K562 (cell line): ENCODE data around the gene SGMS1. TPM values are rescaled to one million over a fixed set of nuclear protein-coding genes. Genes with fewer than 3 reads are reported as not detected.

ENCODE experiments used
- ATAC-seq: fragments of 200-7000 bp; cut with Tn5 transposase; 3 replicates; pipeline ENCODE4 v1.9.1; 2020; ENCODE audit warnings: moderate library complexity
- BruUV-seq: library from RNA; stranded (reverse); fragments of 400-500 nt; replicated peaks from 2 replicates; lab custom pipeline; 2021; lab: Mats Ljungman, UMichigan
- CTCF ChIA-PET: fragments of 300-600 bp; formaldehyde crosslinking; extraction: SDS; loops from one replicate; lab custom pipeline; 2021; ENCODE audit warnings: low intra/inter-chr PET ratio; lab: Yijun Ruan, JAX
- POLR2A ChIA-PET: fragments of 300-600, 350-650 bp; sonication (Branson Sonifier 250); formaldehyde crosslinking; extraction: SDS; loops from one replicate; lab custom pipeline; 2021; ENCODE audit warnings: antibody characterized with exemption, inconsistent platforms; lab: Yijun Ruan, JAX
- DNase-seq, 4 experiments: peaks; one replicate each; pipeline versions ENCODE4 v3.0.0 to v3.0.0-alpha.2; 2011 to 2018; ENCODE audit warnings: low spot score in 3 of 4, mixed read lengths in 3 of 4; ENCODE audit errors: extremely low read depth in 1 of 4
- FAIRE-seq: peaks from 2 replicates; lab custom pipeline; 2011; peaks lifted over from hg19 to GRCh38; lab: Jason Lieb, UNC
- H2AFZ ChIP-seq: 2 replicates; pipeline ENCODE4 v1.6.0; 2011; ENCODE audit warnings: low read depth, low read length, control low read depth, inconsistent platforms
- H3K27ac ChIP-seq: fragments of 200-600 bp; 3 replicates; pipeline ENCODE4 v1.8.0; 2011; ENCODE audit warnings: low read depth, mild to moderate bottlenecking, control low read depth, inconsistent platforms, low read length, moderate library complexity, mixed read lengths; ENCODE audit errors: extremely low read depth
- H3K27me3 ChIP-seq, 2 experiments: fragments of 300-600 bp in 1 of 2; 2 replicates in 1 of 2; 3 replicates in 1 of 2; pipeline versions ENCODE4 v1.6.0 to v1.8.0; 2011; ENCODE audit warnings: inconsistent platforms in 2 of 2, low read length in 2 of 2, mild to moderate bottlenecking in 1 of 2, mixed read lengths in 1 of 2, moderate library complexity in 1 of 2; ENCODE audit not compliant: control insufficient read depth in 2 of 2, insufficient read depth in 2 of 2
- H3K36me3 ChIP-seq: fragments of 300-600 bp; 3 replicates; pipeline ENCODE4 v1.8.0; 2011; ENCODE audit warnings: mild to moderate bottlenecking, low read length, inconsistent platforms; ENCODE audit not compliant: control insufficient read depth, insufficient read depth
- H3K4me1 ChIP-seq, 2 experiments: fragments of 200-600 bp in 1 of 2; replicated peaks in 1 of 2; 2 replicates in 1 of 2; 3 replicates in 1 of 2; pipeline versions ENCODE4 v1.5.1 to v1.8.0; 2011; ENCODE audit warnings: inconsistent platforms in 2 of 2, low read length in 2 of 2, mild to moderate bottlenecking in 1 of 2, mixed read lengths in 1 of 2, moderate library complexity in 1 of 2; ENCODE audit not compliant: control insufficient read depth in 2 of 2, insufficient read depth in 2 of 2
- H3K4me2 ChIP-seq: 2 replicates; pipeline ENCODE4 v1.6.1; 2011; ENCODE audit warnings: low read length, control low read depth, inconsistent platforms, mixed read lengths; ENCODE audit not compliant: insufficient read depth
- H3K4me3 ChIP-seq: fragments of 200-600 bp; sonication (generic), shearing (Covaris generic); 2 replicates; pipeline ENCODE4 v1.5.1; 2016; ENCODE audit warnings: control low read depth, inconsistent platforms
- H3K79me2 ChIP-seq: fragments of 200-600 bp; 3 replicates; pipeline ENCODE4 v1.8.0; 2011; ENCODE audit warnings: low read length, inconsistent platforms; ENCODE audit not compliant: control insufficient read depth, insufficient read depth
- H3K9ac ChIP-seq, 2 experiments: 2 replicates each; pipeline versions ENCODE4 v1.6.0 to v1.6.1; 2011; ENCODE audit warnings: low read depth in 2 of 2, low read length in 2 of 2, control low read depth in 1 of 2, inconsistent platforms in 1 of 2, mild to moderate bottlenecking in 1 of 2, mixed read lengths in 1 of 2; ENCODE audit not compliant: insufficient read depth in 1 of 2
- H3K9me1 ChIP-seq: one replicate; pipeline ENCODE4 v1.6.0; 2011; ENCODE audit warnings: inconsistent platforms, mild to moderate bottlenecking, low read length, moderate library complexity; ENCODE audit not compliant: control insufficient read depth, insufficient read depth
- H3K9me3 ChIP-seq: replicated peaks from 2 replicates; pipeline ENCODE4 v1.5.1; 2011; ENCODE audit warnings: low read depth, low read length, inconsistent platforms; ENCODE audit not compliant: control insufficient read depth, insufficient read depth
- H4K20me1 ChIP-seq: replicated peaks from 2 replicates; pipeline ENCODE4 v1.6.1; 2011; ENCODE audit warnings: low read length, inconsistent platforms, mixed read lengths; ENCODE audit not compliant: control insufficient read depth, insufficient read depth
- ARNT ChIP-seq, 2 experiments: fragments of 450-650 bp; IDR thresholded peaks; 2 replicates each; pipeline ENCODE4 v1.6.1; 2016; ENCODE audit warnings: mild to moderate bottlenecking in 1 of 2
- DNMT1 ChIP-seq: fragments of 450-650 bp; IDR thresholded peaks from 2 replicates; pipeline ENCODE4 v1.6.1; 2016; ENCODE audit warnings: antibody characterized with exemption, mild to moderate bottlenecking
- E2F8 ChIP-seq: fragments of 450-650 bp; IDR thresholded peaks from 2 replicates; pipeline ENCODE4 v1.7.1; 2018; ENCODE audit warnings: mild to moderate bottlenecking, low read depth; ENCODE audit not compliant: partially characterized antibody
- ELF1 ChIP-seq: fragments of 200-800 bp; sonication (Bioruptor generic); IDR thresholded peaks from 2 replicates; pipeline ENCODE4 v1.6.1; 2016; ENCODE audit warnings: missing genetic modification characterization, missing compliant biosample characterization
- EWSR1 ChIP-seq: fragments of 450-650 bp; IDR thresholded peaks from 2 replicates; pipeline ENCODE4 v1.6.1; 2018; ENCODE audit warnings: borderline replicate concordance, mild to moderate bottlenecking, low read depth, moderate library complexity; ENCODE audit not compliant: partially characterized antibody
- FUS ChIP-seq: fragments of 200-400 bp; formaldehyde crosslinking; optimal IDR thresholded peaks from 2 replicates; pipeline ENCODE3; 2017; ENCODE audit warnings: low read depth, low read length
- GATAD2A ChIP-seq: fragments of 450-650 bp; IDR thresholded peaks from 2 replicates; pipeline ENCODE4 v1.6.1; 2017
- GTF2E2 ChIP-seq: fragments of 200-800 bp; sonication (Bioruptor generic); IDR thresholded peaks from 2 replicates; pipeline ENCODE4 v1.6.1; 2016; ENCODE audit warnings: missing genetic modification characterization, missing compliant biosample characterization
- L3MBTL2 ChIP-seq: fragments of 450-650 bp; IDR thresholded peaks from 2 replicates; pipeline ENCODE4 v1.6.1; 2016; ENCODE audit warnings: mild to moderate bottlenecking, moderate library complexity
- LEF1 ChIP-seq: fragments of 450-650 bp; IDR thresholded peaks from 2 replicates; pipeline ENCODE4 v1.6.1; 2016; ENCODE audit warnings: mild to moderate bottlenecking
- NCOA1 ChIP-seq: fragments of 450-650 bp; IDR thresholded peaks from 2 replicates; pipeline ENCODE4 v1.6.1; 2016; ENCODE audit warnings: low read depth
- NCOA6 ChIP-seq: fragments of 450-650 bp; IDR thresholded peaks from 2 replicates; pipeline ENCODE4 v1.6.1; 2017; ENCODE audit warnings: mild to moderate bottlenecking
- NUFIP1 ChIP-seq: fragments of 450-650 bp; IDR thresholded peaks from 2 replicates; pipeline ENCODE4 v1.6.1; 2018; ENCODE audit not compliant: partially characterized antibody
- POLR2AphosphoS2 ChIP-seq: IDR thresholded peaks from 2 replicates; pipeline ENCODE4 v1.6.1; 2012; ENCODE audit warnings: low read length, improper control_type of control experiment
- TAF9B ChIP-seq: fragments of 450-650 bp; IDR thresholded peaks from 2 replicates; pipeline ENCODE4 v1.6.1; 2018; ENCODE audit warnings: mild to moderate bottlenecking; ENCODE audit not compliant: partially characterized antibody
- ZBTB26 ChIP-seq: fragments of 450-650 bp; formaldehyde crosslinking; IDR thresholded peaks from 2 replicates; pipeline ENCODE4 v1.4.0; 2022; ENCODE audit warnings: missing genetic modification characterization
- ZNF655 ChIP-seq: fragments of 250-450 bp; sonication (Bioruptor Pico); IDR thresholded peaks from 2 replicates; pipeline ENCODE4 v1.5.0; 2021
- WGBS: fragments of 100-300 bp; shearing (Covaris generic); methylation state at CpG from one replicate; pipeline ENCODE4 v1.1.6; 2016; ENCODE audit warnings: low coverage, mixed read lengths; ENCODE audit not compliant: insufficient coverage; ENCODE audit errors: missing lambda C conversion rate; 5-methylcytosine and 5-hydroxymethylcytosine counted together
- in situ Hi-C: fragments of 300-500 bp; cut with MboI; formaldehyde crosslinking; loops from 4 replicates; pipeline ENCODE4 v1.15.0; 2018; ENCODE audit warnings: inconsistent platforms, mixed read lengths
- intact Hi-C: fragments of 100-400 bp; cut with micrococcal nuclease; formaldehyde crosslinking; loops from 2 replicates; pipeline ENCODE4 v1.14.2; 2022
- polyA plus RNA-seq, 8 experiments: library from polyadenylated mRNA; depleted of rRNA in 4 of 8; stranded (reverse) in 5 of 8; unstranded in 3 of 8; fragments of >200 nt; fragmentation: Nextera tagmentation in 2 of 8; fragmentation: Illumina TruSeq in 1 of 8; extraction: Ambion mirVana in 2 of 8; extraction: Trizol in 1 of 8; gene quantifications; 2 replicates each; pipeline versions ENCODE4 v1.2.1 to v1.2.3, GENCODE V29; 2011 to 2014; ENCODE audit warnings: inconsistent platforms in 1 of 8, missing spikeins in 1 of 8
- total RNA-seq, 7 experiments: library from RNA; depleted of rRNA in 6 of 7; stranded (reverse); fragments of >200 nt in 6 of 7; fragmentation: Illumina TruSeq in 2 of 7; extraction: Trizol in 2 of 7; gene quantifications; 2 replicates each; pipeline versions ENCODE4 v1.2.1 to v1.2.3, GENCODE V29; 2011 to 2021; ENCODE audit warnings: low replicate concordance in 1 of 7

SGMS1 gene
- total and polyA plus RNA-seq, 9 of the 15 experiments (the other 6 are each of a cell fraction or from before 2014, with no cell fraction given), result 22.6 to 232 (median 82.2) TPM

- ChIA-PET POLR2A (interaction anchor here (1.3 to 5.4 kb wide), 7 partner anchors 8 to 27 kb away, joined by 3 to 32 read pairs (median 7); no protein-coding TSS in a partner anchor), CTCF (no interaction called here)
- ATAC-seq (peak; percentile 80), DNase-seq (peak in 2 of 4 experiments; percentile 51 to 62), FAIRE-seq (peak; percentile 62)
- peaks cover 5% of the 10 kb centered on the region; the same call in 2 of the 3 replicates for H3K36me3 ChIP-seq
- no peaks in the 10 kb centered on the region for H3K9me3 ChIP-seq
- no TSS peak for BruUV-seq
- intact Hi-C loops, result no loop called here
- H2AFZ ChIP-seq, result no peak overlapping the region
- H3K27me3 ChIP-seq, result no peaks in the 10 kb centered on the region
- peaks cover 19% of the 10 kb centered on the region; the same call in 1 of the 2 replicates for H4K20me1 ChIP-seq
- no peak overlapping the region for H3K4me3 ChIP-seq
- H3K4me2 ChIP-seq, result peak overlapping the region; percentile 38
- H3K4me1 ChIP-seq, result peaks cover 14 to 65% of the 10 kb centered on the region in 2 experiments
- H3K27ac ChIP-seq, result peak overlapping the region; percentile 41; the same call in 2 of the 3 replicates
- peak overlapping the region; percentile 5 to 76; a peak in 1 of 4 replicates for H3K9ac ChIP-seq
- WGBS, result 5% methylated on average over 8 of the region's 8 CpGs
- peaks cover 98% of the 10 kb centered on the region for H3K79me2 ChIP-seq
- in situ Hi-C loops, result no loop called here
- H3K9me1 ChIP-seq, result no peaks in the 10 kb centered on the region
- TF ChIP-seq NCOA6 (no peak), NCOA1 (peak; percentile 23; the same call in 1 of the 2 replicates), GATAD2A (0 out of 2 replicates have a peak, but pooled peaks have one; percentile 47), E2F8 (no peak), LEF1 (peak; percentile 27; the same call in 1 of the 2 replicates), EWSR1 (no peak), ZBTB26 (CRISPR knock-in tag) (no peak), DNMT1 (no peak), ARNT (IDR thresholded peaks at IDR 0.05) (no peak), ZNF655 (CRISPR knock-in tag) (no peak), POLR2AphosphoS2 (no peak), TAF9B (peak; percentile 49), FUS (no peak), L3MBTL2 (peak; percentile 26; the same call in 1 of the 2 replicates), GTF2E2 (tag) (no peak), NUFIP1 (no peak), ELF1 (peak; percentile 29; the same call in 1 of the 2 replicates)
Observed at GRCh38 chr10:50604049-50604640, 19.6 kb downstream of the SGMS1 start.
